Measurements from ENCODE around the gene AGTPBP1. TPM values are rescaled to one million over a fixed set of nuclear protein-coding genes. Genes with fewer than 3 reads are reported as not detected.

The AGTPBP1 gene
- total RNA-seq, 1 donor from 2014 or later, result 46.0 TPM

DNA sequence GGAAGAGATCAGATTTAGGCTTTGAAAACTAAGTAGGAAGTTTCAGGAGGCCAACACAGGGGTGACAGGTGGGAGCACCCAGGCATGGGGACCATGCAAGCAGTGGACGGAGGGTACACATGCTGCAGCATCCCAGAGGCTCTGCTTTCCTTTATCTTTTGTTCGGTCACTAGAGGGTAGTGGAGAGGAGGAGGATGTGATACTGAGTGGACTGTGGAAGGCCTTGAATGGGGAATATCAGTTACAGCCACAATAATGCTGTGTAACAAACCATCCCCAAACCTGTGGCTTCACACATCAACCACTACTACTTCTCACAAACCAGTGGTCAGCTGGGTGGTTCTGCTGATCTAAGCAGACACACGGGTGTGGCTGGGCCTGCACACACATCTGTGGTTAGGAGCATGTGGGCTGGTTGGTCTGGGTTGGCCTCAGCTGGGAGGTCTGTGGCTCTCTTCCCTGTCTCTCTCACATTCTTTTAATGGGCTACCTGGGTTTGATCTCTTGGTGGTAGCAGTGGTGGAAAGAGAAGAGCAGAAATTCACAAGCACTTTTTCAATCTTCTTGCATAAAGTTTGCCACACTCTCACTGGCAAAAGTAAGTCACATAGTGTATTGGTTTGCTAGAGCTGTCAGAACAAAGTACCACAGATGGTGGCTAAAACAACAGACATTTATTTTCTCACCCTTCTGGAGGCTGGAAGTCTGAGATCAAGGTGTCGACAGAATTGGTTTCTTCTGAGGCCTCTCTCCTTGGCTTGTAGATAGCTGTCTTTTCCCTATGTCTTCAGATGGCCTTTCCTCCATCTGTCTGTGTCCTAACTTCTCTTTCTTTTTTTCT lies 238.7 kb downstream of the AGTPBP1 start:
- no peak for DNase-seq (ENCODE audit: low spot score)

GRCh38 chr9:85501882-85502281 lies 239.9 kb downstream of the AGTPBP1 start:
- DNase-seq (ENCODE audit: low spot score), result no peak

- no peak for DNase-seq (ENCODE audit: low spot score)
These were observed 240.3 kb downstream of the AGTPBP1 start for GRCh38 chr9:85501456-85501855.

Other genes starting within 250 kb of the AGTPBP1 start
- 21.7 TPM for gene NAA35, start 199.2 kb upstream of the AGTPBP1 start, total RNA-seq (ENCODE audit: insufficient read depth, low replicate concordance)